HUES48 (cell line): ENCODE results near the gene CTF1.

Experiments
- H3K27ac ChIP-seq: one replicate; pipeline ENCODE4 v1.7.0; 2013; ENCODE audit warnings: low read depth, low read length, inconsistent platforms
- H3K27me3 ChIP-seq: 2 replicates; pipeline ENCODE4 v1.6.1; 2013; ENCODE audit warnings: mild to moderate bottlenecking, low read length; ENCODE audit not compliant: control insufficient read depth, insufficient read depth
- H3K36me3 ChIP-seq: 2 replicates; pipeline ENCODE4 v1.6.1; 2013; ENCODE audit warnings: low read length; ENCODE audit not compliant: control insufficient read depth, insufficient read depth
- H3K4me1 ChIP-seq: 2 replicates; pipeline ENCODE4 v1.6.1; 2013; ENCODE audit warnings: mild to moderate bottlenecking, low read length; ENCODE audit not compliant: control insufficient read depth, insufficient read depth
- H3K4me3 ChIP-seq: 2 replicates; pipeline ENCODE4 v1.5.1; 2013; ENCODE audit warnings: mild to moderate bottlenecking, low read depth, low read length
- H3K9ac ChIP-seq: 2 replicates; pipeline ENCODE4 v1.6.1; 2013; ENCODE audit warnings: mild to moderate bottlenecking, low read depth, low read length, moderate library complexity
- H3K9me3 ChIP-seq: 2 replicates; pipeline ENCODE4 v1.6.1; 2013; ENCODE audit warnings: low read length; ENCODE audit not compliant: control insufficient read depth, insufficient read depth

Gene CTF1

GRCh38 chr16:30914830-30915229, 18.4 kb downstream of the CTF1 start:
- Histone ChIP-seq H3K27me3 (no peaks in the 10 kb centered on the region), H3K9ac (no peak overlapping the region), H3K4me3 (no peak overlapping the region), H3K36me3 (no peaks in the 10 kb centered on the region), H3K27ac (no peak overlapping the region), H3K4me1 (peaks cover 12% of the 10 kb centered on the region), H3K9me3 (no peaks in the 10 kb centered on the region)

- H3K4me1 ChIP-seq: no peaks in the 10 kb centered on the region
- no peak overlapping the region for H3K9ac ChIP-seq
- no peaks in the 10 kb centered on the region for H3K9me3 ChIP-seq
- H3K36me3 ChIP-seq: no peaks in the 10 kb centered on the region
- no peak overlapping the region for H3K4me3 ChIP-seq
- no peaks in the 10 kb centered on the region for H3K27me3 ChIP-seq
- H3K27ac ChIP-seq: no peak overlapping the region
Measured at GRCh38 chr16:30918614-30919013, 22.2 kb downstream of the CTF1 start.

DNA sequence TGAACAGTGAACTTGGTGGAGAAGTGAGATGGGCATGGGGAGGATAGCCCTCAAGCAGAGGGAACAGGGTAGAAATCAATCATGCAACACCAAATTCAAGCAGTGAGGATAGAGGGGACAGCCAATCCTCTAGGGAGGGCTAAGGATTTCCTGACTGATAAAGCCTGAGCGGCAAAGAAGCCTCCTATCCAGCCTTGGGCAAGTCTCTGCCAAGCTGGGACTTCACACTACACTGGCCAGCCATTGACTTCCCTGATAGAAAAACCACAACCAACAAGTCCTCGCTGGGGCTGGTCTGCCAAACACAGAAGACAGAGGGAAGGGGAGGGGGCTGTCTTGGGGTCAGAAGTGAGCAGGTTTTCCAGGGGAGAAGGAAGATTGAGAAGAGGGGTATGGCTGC, 24.5 kb downstream of the CTF1 start:
- H3K4me3 ChIP-seq: no peak overlapping the region
- H3K36me3 ChIP-seq: peaks cover 2% of the 10 kb centered on the region; the same call in 1 of the 2 replicates
- no peak overlapping the region for H3K9ac ChIP-seq
- H3K4me1 ChIP-seq: no peaks in the 10 kb centered on the region; the same call in 1 of the 2 replicates
- H3K9me3 ChIP-seq: no peaks in the 10 kb centered on the region
- H3K27me3 ChIP-seq: no peaks in the 10 kb centered on the region
- no peak overlapping the region for H3K27ac ChIP-seq

- Histone ChIP-seq H3K4me1 (no peaks in the 10 kb centered on the region; the same call in 1 of the 2 replicates), H3K9me3 (no peaks in the 10 kb centered on the region), H3K36me3 (peaks cover 7% of the 10 kb centered on the region; the same call in 1 of the 2 replicates), H3K4me3 (peak overlapping the region; percentile 83; the same call in 1 of the 2 replicates), H3K27ac (no peak overlapping the region), H3K27me3 (no peaks in the 10 kb centered on the region), H3K9ac (no peak overlapping the region)
Measured at GRCh38 chr16:30921459-30921747, 25.0 kb downstream of the CTF1 start.

GRCh38 chr16:30921748-30922419, 25.5 kb downstream of the CTF1 start:
- H3K4me3 ChIP-seq: peak overlapping the region; percentile 83
- peak overlapping the region; percentile 91 for H3K27ac ChIP-seq
- H3K4me1 ChIP-seq: no peaks in the 10 kb centered on the region; the same call in 1 of the 2 replicates
- peaks cover 11% of the 10 kb centered on the region for H3K36me3 ChIP-seq
- no peaks in the 10 kb centered on the region for H3K9me3 ChIP-seq
- peak overlapping the region; percentile 39 for H3K9ac ChIP-seq
- H3K27me3 ChIP-seq: no peaks in the 10 kb centered on the region

DNA sequence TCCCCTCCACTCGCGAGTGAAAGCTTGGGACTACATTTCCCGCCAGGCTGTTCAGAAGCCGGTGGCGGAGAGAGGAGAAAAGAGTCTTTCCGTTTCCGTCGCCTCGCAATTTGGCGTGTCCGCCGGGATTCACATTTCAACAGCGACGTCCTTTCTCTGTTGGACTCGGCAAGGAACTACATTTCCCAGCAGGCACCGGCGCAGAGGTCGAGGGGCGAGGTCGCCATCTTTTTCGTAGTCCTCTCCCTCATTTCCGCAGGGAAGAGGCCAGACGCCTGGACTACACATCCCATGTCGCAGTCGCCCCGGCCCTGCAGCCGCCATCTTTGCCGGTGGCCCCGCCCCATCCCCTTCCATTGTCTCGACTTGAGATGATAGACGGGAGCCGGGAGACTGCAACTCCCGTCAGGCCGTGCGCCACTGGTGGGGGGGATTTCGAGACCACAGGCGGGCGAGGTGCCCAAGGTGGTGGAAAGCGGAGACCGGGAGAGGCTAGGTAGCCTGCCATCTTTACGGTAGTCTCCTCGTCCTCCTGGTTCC, 26.1 kb downstream of the CTF1 start:
- peaks cover 17% of the 10 kb centered on the region for H3K36me3 ChIP-seq
- peak overlapping the region; percentile 87 for H3K9ac ChIP-seq
- no peaks in the 10 kb centered on the region; the same call in 1 of the 2 replicates for H3K4me1 ChIP-seq
- H3K27me3 ChIP-seq: no peaks in the 10 kb centered on the region
- peak overlapping the region; percentile 83 for H3K4me3 ChIP-seq
- H3K27ac ChIP-seq: peak overlapping the region; percentile 96
- H3K9me3 ChIP-seq: no peaks in the 10 kb centered on the region

GRCh38 chr16:30922960-30923535, 26.6 kb downstream of the CTF1 start:
- peaks cover 17% of the 10 kb centered on the region for H3K36me3 ChIP-seq
- H3K4me3 ChIP-seq: peak overlapping the region; percentile 80
- no peaks in the 10 kb centered on the region; the same call in 1 of the 2 replicates for H3K4me1 ChIP-seq
- peak overlapping the region; percentile 96 for H3K27ac ChIP-seq
- no peaks in the 10 kb centered on the region for H3K27me3 ChIP-seq
- H3K9me3 ChIP-seq: no peaks in the 10 kb centered on the region
- H3K9ac ChIP-seq: peak overlapping the region; percentile 87

DNA sequence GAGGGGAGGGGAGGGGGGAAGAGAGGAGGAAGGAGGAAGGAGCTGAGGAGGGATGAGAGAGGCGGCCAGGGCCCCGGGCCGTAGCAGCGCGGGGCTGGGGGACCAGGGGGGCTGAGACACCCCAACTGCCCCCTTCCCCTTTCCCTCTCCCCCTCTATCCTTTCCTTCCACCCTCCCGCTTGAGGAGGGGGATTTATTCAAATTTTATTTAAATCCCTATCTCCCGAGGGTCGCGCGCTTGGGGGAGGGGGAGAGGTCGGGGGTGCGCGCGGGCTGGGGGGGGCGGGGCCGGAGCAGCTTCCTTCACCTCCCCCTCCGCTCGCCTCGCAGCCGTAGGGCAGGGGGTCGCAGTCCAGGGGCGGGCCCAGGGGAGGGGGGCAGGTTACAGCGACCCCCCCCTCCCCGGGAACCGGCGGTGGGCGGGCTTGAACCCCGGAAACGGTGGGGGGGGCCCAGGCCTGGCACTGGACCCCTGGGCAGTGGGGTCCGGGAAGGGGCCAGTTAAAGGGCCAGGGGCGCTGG, 27.2 kb downstream of the CTF1 start, which contains the start of gene FBXL19:
Gene FBXL19, plus strand, starts transcription at position 19 of the 522 bp plus-strand sequence. CDS start 2,183 bp downstream, outside the sequence.
- H3K9me3 ChIP-seq: no peaks in the 10 kb centered on the region
- H3K4me3 ChIP-seq: peak within 1 kb of the TSS; percentile 83
- peak within 1 kb of the TSS; percentile 87 for H3K9ac ChIP-seq
- H3K27me3 ChIP-seq: no peaks in the 10 kb centered on the region
- H3K27ac ChIP-seq: peak within 1 kb of the TSS; percentile 96
- H3K36me3 ChIP-seq: peaks cover 17% of the 10 kb centered on the region
- no peaks in the 10 kb centered on the region; the same call in 1 of the 2 replicates for H3K4me1 ChIP-seq

GRCh38 chr16:30924076-30924912, 27.9 kb downstream of the CTF1 start:
- H3K4me3 ChIP-seq: peak overlapping the region; percentile 75
- H3K9ac ChIP-seq: peak overlapping the region; percentile 61; the same call in 1 of the 2 replicates
- H3K4me1 ChIP-seq: no peaks in the 10 kb centered on the region; the same call in 1 of the 2 replicates
- H3K9me3 ChIP-seq: no peaks in the 10 kb centered on the region
- peaks cover 24% of the 10 kb centered on the region for H3K36me3 ChIP-seq
- peak overlapping the region; percentile 82 for H3K27ac ChIP-seq
- H3K27me3 ChIP-seq: no peaks in the 10 kb centered on the region

- H3K36me3 ChIP-seq: peaks cover 29% of the 10 kb centered on the region
- H3K27ac ChIP-seq: peak overlapping the region; percentile 63
- no peaks in the 10 kb centered on the region for H3K9me3 ChIP-seq
- no peak overlapping the region for H3K9ac ChIP-seq
- no peaks in the 10 kb centered on the region; the same call in 1 of the 2 replicates for H3K4me1 ChIP-seq
- H3K4me3 ChIP-seq: peak overlapping the region; percentile 75
- no peaks in the 10 kb centered on the region for H3K27me3 ChIP-seq
Measured at GRCh38 chr16:30924913-30925631, 28.7 kb downstream of the CTF1 start.
